RPMI8226 (cell line): ENCODE data around the gene BASP1.
"Not testable (repeated sequence)": the region's sequence is repeated elsewhere in the genome, so short reads cannot be mapped to it uniquely, and the experiment has no call there.

Experiments used
- DNase-seq: peaks from one replicate; pipeline ENCODE4 v3.0.0-alpha.2; 2015

The BASP1 gene

GRCh38 chr5:17294639-17295311 is 77.3 kb downstream of the BASP1 start:
- no peak for DNase-seq

DNA sequence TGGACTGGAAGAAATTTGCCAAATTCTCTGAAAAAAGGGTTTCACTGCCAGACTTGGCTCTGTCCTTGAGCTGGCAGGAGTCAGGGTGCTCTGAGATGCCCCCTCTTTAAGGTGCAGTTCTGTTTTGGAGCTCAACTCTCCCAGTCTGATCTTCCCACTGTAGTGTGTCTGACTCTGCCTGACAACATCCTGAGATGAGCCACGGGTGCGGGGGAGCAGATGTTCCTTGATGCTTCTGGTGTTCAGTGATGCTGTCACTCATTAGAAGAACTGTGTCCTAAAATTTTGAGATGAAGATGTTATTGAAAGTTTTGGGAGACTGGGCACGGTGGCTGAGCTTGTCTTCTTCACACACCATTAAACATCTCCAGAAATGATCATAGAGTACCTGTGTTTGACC is 78.2 kb downstream of the BASP1 start:
- DNase-seq: no peak

- DNase-seq: no peak
These were observed 84.7 kb downstream of the BASP1 start for GRCh38 chr5:17302106-17302505.

DNA sequence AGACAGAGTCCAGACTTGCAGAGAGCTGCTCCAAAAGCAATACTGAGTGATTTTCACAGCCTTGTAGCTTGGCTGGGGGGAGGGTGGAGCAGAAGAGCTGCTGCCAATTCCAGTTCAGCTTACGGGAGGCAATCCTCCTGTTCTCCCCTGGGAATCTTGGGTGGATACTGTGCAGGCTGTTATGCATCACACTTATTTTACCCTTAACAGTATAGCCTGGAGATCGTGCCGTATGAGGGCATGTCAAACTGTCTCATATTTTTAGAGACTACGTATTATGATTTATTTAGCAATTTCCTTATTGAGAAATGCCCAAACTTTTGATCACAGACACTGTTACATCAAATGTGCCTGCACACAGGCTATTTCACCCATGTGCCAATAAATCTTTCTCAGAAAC is 85.2 kb downstream of the BASP1 start:
- DNase-seq: no peak

DNA sequence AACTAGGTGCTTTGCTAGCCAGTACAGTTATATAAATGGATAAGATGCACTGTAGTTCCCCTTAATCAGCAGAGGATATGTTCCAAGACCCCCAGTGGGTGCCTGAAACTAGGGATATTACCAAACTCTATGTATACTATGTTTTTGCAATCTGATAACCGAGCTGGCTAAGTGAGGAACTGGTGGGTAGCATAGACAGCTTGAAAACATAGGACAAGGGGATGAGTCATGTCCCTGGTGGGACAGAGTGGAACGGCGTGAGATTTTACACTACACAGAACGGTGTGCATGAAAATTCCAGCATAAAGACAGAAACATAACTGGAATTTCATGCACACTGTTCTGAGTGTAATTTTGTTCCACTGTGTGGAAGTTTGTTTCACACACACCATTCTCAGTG is 86.9 kb downstream of the BASP1 start:
- DNase-seq: no peak

DNA sequence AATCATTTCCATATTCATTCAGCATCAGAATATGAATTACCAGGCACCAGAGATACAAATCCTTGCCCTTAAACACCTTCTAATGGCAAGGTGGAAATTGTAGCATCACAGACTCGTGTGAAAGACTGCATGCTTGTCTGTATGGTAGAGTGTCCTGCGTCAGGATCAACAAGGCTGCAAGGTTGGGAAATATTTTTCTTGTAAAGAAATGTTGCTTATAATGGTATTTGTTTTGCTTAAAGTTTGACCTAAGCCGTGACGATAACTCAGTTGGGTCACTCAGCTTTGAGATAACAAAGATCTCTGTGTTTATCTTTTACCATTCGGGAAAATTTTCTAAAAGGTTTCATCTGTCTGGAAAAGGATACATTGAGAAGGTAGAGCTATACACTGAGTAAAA is 87.6 kb downstream of the BASP1 start:
- DNase-seq: no peak

DNA sequence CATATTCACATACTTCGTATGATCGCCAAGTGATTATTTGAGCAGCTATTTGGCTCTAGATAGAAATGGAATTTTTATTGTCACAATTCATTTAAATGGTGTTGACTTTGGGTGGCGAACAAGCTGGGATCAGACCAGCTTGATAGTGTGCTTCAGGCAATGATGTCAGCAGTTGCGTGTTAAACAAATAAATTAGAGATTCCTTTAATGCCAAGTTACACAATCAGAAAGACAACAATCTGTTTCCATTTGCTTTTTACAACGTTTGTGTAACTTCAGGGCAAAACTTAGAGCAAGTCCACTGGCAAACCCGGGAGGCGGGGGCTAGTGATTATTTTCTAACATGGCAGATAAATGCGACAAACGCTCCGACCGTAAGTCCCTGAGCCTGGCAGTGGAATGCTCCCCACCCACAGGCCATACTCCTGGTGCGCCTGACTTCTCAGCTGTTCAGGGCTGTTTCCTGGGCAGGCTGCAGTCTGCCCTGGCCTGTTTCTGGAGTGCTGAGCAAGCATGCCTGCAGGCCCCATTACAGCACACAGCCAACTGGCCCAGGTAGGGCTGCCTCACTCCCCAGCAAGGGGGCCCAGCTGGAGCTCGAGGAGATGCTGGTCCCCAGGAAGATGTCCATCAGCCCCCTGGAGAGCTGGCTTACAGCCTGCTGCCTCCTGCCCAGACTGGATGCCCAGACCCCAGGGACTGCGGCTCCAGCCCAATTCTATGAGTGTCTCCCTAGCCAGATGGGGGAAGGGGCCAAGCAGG is 88.7 kb downstream of the BASP1 start:
- no peak for DNase-seq

- no peak for DNase-seq
These were observed 89.3 kb downstream of the BASP1 start for GRCh38 chr5:17306726-17307091.

DNA sequence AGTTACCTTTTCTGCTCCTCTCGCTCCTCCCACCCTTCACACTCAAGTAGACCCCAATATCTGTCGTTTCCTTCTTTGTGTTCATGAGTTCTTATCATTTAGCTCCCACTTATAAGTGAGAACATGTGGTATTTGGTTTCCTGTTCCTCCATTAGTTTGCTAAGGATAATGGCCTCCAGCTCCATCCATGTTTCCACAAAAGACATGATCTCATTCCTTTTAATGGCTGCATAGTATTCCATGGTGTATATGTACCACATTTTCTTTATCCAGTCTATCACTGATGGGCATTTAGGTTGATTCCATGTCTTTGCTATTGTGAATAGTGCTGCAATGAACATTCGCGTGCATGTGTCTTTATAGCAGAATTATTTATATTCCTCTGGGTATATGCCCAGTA is 90.0 kb downstream of the BASP1 start:
- DNase-seq: not testable (repeated sequence)

GRCh38 chr5:17308326-17309065 is 91.1 kb downstream of the BASP1 start:
- DNase-seq: no peak

DNA sequence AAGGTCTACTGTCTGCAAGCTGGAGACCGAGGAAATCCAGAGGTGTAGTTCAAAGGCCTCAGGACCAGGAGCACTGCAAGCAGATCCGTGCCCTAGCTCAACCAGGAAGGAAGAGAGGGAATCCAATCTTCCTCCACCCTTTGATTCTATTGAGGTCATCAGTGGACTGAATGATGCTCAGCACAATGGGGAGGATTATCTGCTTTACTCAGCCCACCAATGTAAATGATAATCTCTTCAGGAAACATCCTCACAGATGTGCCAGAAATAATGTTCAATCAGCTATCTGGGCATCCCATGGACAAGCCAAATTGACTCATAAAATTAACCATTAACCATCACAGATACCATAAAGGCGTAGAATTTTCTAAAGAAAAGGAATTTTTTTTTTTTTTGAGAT is 92.0 kb downstream of the BASP1 start:
- DNase-seq: no peak

GRCh38 chr5:17310502-17310901 is 93.1 kb downstream of the BASP1 start:
- not testable (repeated sequence) for DNase-seq

DNA sequence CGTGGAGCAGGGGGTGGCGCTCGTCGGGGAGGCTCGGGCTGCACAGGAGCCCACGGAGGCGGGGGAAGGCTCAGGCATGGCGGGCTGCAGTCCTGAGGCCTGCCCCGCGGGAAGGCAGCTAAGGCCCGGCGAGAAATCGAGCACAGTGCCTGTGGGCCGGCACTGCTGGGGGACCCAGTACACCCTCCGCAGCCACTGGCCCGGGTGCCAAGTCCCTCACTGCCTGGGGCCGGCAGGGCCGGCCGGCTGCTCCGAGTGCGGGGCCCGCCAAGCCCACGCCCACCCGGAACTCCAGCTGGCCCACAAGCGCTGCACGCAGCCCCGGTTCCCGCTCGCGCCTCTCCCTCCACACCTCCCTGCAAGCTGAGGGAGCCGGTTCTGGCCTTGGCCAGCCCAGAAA is 94.4 kb downstream of the BASP1 start:
- DNase-seq: not testable (repeated sequence)

GRCh38 chr5:17312358-17312757 is 94.9 kb downstream of the BASP1 start:
- DNase-seq: no peak

- DNase-seq: no peak
These were observed 97.6 kb downstream of the BASP1 start for GRCh38 chr5:17314907-17315471.

DNA sequence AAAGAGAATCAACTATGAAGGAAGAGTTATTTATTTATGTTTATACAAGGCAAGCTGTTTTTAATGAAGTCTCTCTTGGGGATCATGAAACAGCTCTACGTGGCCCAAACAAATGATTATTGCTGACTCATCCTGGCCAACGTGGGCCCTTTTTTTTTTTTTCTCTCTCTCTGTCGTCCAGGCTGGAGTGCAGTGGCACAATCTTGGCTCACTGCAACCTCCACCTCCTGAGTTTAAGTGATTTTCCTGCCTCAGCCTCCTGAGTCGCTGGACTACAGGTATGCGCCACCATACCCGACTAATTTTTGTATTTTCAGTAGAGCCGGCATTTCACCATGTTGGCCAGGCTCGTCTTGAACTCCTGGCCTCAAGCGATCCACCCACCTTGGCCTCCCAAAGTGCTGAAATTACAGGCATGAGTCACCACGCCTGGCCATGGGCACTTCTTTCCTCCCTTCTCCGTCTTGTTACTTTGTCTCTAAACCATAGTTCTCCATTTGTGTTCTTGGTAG is 98.3 kb downstream of the BASP1 start:
- no peak for DNase-seq

DNA sequence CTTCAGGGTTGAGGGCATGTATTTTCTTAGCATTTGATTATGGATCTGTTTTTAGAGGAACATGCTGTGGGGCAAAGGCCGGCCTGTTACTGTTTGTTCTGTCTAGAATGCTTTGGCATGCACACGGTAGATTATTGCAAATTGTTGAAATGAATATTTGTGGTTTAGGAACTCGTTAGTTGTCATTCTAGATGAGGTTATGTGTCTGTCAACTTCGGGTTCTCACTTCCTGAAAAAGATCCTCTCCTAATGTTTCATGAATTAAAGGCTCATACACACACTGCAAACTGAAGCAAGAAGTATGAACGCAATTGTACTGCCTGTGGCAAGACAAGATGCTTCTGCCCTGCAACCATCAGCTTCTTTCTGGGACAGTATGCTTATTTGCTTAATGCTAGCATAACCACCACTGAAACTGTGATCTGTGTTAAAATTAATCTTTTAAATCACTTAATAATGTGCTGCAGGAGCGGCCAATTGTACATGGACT is 99.6 kb downstream of the BASP1 start:
- DNase-seq: peak; percentile 40

- peak; percentile 21 for DNase-seq
These were observed 100.0 kb downstream of the BASP1 start for GRCh38 chr5:17317473-17317872.

- DNase-seq: not testable (repeated sequence)
These were observed 101.7 kb downstream of the BASP1 start for GRCh38 chr5:17319095-17319494.

GRCh38 chr5:17325770-17326599 is 108.6 kb downstream of the BASP1 start:
- no peak for DNase-seq
